Activated T-helper 1 cell treated with Interleukin-2 at 50 U/mL for 16 hours (primary cell): ENCODE results near the gene TSSK3.
A peak's percentile ranks its signal among the peaks of the same experiment; 100 is the strongest.

Source experiments
- DNase-seq: peaks from one replicate; pipeline ENCODE4 v3.0.0-alpha.2; 2020; ENCODE audit warnings: low read depth

The TSSK3 gene

DNA sequence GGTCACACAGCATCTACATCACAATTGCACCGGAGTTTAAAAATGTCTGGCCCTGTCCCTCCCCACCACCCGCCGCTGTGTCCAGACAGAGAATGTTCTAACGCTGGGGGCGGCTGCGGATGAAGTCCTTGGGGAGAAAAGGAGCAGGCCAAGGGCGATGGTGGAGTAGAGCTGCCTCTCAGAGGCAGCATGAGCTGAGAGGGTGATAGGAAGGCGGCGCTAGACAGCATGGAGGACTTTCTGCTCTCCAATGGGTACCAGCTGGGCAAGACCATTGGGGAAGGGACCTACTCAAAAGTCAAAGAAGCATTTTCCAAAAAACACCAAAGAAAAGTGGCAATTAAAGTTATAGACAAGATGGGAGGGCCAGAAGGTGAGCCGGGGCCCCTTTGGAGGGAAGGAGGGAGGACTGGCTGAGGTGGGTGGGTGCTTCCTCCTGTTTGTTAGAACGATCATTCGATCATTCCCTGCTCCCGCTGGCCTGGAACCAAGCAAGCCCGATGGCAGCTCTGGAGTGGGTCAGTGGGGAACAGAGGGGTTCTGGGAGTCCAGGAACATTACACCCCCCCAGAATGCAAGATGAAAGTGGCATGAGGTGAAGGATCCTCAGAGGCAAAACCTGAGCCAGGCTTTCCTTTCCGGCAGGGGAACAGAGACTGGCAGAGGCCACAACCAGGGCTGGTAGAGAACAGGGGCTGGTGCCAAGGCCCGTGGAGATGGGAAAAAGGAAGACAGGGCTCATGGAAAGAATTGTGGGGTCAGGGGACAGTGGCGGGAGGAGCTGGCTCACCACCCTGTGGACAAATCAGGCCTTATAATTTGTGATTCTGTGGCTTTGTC, at the start of gene TSSK3, which contains the start of gene FAM229A:
Gene TSSK3, plus strand, starts transcription at position 66 of the 840 bp plus-strand sequence. Its CDS starts 163 bp downstream, at position 229.
Gene FAM229A, minus strand, starts transcription at position 12 of the 840 bp plus-strand sequence. CDS start 394 bp downstream, outside the sequence.
- no peak for DNase-seq

- no peak for DNase-seq
These were observed 45.4 kb upstream of the TSSK3 start for GRCh38 chr1:32316903-32317277.

- no peak for DNase-seq
These were observed 44.0 kb upstream of the TSSK3 start for GRCh38 chr1:32318127-32318869.

DNA sequence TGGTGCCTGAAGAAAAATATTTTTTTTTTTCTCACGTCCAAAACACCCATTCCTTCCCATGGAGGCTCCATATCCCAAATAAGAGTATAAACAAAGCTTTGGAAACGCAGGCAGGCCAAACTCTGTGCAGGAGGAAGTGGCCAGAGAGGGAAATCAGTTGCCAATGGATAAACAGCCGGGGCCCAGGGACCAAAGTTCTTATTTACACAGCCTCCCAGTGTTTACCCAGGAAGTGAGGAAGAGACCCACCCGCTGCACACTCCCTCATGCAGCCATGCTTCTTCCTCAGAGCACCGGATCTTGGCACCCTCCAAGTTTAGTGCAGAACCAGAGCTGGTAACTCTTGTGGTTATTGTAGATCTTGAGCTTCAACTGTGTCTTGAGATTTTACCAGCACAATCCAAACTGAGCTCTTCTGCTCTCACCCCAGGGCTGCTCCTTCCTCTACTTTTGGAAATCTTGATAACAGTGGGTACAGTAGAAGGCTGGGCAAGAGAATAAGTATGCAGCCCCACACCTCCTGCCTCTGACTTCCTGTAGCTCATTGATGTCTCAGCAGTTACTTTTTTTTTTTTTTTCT, 40.5 kb upstream of the TSSK3 start:
- DNase-seq, result no peak

GRCh38 chr1:32327204-32327603, 35.1 kb upstream of the TSSK3 start:
- no peak for DNase-seq

DNA sequence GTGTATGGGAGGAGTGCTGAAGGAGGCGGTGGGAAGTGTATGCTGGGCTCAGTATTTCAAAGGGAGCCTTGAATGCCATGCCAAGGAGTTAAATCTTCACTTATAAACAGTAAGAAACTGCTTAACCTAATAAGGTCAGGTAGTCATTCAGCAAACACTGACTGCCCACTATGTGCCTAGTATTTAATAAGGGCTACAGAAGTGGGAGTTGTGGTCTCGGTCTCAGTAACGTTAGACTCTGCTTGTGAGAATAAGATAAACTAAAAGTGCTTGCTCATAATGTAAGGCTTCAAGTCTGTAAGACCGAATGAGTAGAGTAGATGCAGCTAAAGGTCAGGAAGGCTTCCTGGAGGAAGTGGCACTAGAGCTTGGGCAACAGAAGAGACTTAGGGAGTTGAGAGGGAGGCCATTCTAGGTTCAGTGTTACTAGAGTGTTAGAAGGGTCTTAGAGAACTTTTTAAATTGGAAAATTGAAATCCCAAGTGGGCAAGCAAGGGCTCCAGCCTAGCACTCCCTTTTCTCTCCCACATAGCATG, 32.3 kb upstream of the TSSK3 start:
- DNase-seq, result no peak

GRCh38 chr1:32330558-32331151, 31.7 kb upstream of the TSSK3 start:
- DNase-seq, result no peak

DNA sequence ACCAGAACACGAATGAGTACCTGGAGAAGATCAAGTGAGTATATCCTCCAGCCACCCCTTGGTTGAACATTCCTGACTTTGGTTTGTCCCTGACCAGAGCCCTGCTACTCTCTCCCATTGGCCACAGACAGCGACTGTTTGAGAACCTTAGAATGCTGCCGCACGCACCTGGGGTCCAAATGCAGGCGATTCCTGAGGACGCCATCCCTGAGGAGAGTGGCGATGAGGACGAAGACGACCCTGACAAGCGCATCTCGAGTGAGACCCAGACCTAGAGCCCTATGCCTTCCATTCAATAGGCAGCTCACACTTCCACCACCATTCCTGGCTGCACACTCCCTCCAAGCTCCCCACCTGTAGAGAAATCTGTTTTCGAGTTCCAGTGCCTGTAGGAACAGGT, 30.8 kb upstream of the TSSK3 start:
- no peak for DNase-seq

DNA sequence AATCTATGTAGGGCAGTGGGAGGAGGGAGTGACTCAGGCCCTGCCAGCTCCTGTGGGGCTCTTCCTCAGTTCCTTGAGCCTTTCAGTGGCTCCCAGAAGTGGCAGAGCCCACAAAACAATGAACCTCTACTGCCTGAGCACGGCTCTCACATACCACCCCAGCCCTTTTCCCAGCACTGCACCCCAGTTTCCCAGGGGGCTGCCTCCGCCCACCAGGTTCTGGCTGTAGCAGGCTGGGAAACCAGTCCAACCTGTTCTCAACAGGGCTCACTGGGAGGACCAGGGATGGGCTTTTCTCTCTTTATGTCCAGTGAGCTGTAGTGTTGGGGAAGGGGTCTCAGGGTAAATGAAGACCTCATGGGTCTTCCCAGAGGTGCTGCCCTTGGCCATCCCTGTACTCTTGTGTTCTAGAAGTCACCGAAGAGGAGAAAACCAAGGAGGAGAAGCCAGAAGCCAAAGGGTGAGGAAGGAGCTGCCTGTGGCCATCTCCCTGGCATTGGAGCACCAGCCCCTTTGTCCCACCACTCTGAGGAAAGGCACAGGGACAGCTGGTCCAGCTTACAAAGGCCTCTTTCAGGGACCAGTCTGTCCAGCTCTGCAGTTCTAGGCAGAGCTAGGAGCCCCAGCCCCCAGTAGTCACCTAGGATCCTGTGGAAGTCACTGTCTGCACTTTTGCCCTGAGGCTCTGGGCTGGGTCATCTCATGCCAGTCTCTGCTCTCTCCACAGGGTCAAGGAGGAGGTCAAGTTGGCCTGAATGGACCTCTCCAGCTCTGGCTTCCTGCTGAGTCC, 29.9 kb upstream of the TSSK3 start:
- no peak for DNase-seq

- DNase-seq, result no peak
These were observed 28.9 kb upstream of the TSSK3 start for GRCh38 chr1:32333251-32333963.

DNA sequence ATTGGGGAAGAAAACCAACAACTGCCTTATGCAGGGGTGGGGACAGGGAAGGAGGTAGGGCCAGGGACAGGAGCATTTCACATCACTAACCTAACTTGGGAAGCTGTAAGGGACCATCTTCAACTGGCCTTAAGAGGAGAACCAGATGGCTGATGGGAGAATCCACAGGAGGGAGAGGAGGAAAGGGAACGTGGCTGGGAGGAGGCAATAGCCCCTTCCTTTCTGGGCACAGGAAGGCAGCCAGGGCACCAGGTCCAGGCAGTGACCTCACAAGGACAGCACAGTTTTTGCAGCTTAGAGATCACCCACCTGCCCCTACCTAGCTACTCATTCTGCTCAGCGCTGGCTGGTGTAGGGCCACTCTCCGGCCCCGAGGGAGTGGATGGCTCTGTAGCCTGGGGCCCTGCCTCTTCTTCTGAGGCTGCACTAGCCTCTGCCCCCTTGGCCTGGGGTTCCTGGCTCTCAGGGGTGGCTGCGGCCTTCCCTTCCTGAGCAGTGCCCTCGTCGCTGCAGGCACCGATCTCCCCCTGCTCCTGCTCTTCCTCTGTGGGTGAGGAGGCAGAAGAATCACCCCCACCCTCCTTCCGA, 28.0 kb upstream of the TSSK3 start:
- DNase-seq, result no peak

DNA sequence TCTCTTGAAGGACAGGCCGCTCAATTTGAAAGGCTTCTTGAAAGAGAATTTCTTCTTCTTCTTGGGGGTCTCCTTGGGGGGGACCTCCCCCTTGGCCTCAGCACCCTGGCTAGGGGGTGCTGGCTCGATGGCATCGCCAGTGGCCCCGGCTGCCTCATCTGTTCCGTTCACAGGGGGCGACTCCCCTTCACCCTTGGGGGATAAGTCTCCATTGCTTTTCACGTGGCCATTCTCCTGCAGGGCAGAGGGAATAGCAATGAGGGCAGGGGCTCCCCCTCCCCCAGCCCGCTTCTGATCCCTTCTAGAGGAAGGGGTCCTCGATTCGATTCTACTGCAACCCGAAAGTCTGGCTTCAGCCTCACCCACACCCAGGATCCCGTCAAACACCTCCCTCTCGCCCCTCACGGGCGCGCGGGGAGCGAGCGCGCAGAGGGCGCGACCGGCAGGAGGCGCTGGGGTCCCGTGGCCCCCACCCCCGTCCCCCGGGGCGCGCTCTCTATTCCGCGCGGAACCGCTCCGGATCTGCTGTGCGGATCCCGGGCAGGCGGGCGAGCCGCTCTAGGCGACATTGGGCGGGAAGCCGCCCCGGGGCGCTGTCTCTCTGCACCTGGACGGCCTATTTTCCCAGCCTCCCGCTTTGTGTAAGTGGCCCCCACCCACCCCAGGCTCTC, 27.3 kb upstream of the TSSK3 start:
- DNase-seq, result peak; percentile 64

DNA sequence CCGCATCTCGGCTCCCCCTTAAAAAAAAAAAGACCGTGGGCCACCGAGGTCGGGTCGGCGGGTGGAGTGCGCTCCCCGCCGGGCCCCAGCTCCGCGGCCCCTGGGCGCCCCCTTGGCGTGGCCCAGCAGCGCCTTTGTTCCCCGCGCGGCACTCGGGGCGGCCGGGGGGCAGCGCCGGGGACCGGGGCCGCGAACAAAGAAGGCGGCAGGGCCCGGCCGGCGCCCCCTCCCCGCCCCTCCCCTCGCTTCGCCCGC, 26.9 kb upstream of the TSSK3 start:
- no peak for DNase-seq

DNA sequence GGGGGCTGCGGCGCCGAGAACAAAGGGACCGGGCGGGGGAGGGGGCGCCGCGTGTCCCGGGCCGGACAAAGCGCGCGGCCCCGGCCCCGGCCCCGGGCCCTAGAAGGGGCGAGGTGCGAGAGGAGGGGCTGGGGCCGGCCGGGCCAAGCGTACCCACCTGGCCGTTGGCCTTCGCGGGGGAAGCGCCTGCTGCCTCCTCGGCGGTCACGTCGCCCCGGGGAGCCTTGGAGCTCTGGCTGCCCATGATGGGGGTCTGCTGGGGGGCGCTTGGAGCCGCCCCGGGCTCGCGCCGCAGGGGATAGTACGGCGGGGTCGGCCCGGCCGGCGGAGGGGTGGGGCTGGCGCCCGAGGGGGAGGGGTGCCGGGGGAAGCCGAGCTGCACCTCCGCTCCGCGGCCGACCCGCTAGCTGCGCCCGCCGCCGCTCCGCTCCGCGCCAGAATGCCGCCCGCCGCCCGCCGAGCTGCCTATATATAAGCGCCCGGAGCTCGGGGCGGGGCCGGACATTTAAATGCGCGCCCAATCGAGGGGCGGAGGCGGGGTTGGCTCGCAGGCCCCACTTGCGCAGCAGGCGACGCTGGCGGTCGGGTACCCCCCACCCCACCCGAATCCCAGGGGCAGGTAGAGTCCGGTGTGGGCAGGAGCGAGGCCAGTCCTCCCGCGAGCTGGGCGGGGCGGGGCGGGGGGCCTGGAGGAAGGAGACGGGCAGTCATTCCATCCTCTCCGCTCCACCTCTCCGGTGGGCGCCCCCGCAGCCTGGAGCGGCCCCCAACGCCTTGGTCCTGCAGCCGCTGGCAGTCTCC, 26.3 kb upstream of the TSSK3 start, which contains the start of gene MARCKSL1:
Gene MARCKSL1, minus strand, starts transcription at position 444 of the 801 bp plus-strand sequence. Its CDS starts 200 bp downstream, at position 244.
- DNase-seq, result peak; percentile 84

- no peak for DNase-seq
These were observed 25.8 kb upstream of the TSSK3 start for GRCh38 chr1:32336591-32336932.

DNA sequence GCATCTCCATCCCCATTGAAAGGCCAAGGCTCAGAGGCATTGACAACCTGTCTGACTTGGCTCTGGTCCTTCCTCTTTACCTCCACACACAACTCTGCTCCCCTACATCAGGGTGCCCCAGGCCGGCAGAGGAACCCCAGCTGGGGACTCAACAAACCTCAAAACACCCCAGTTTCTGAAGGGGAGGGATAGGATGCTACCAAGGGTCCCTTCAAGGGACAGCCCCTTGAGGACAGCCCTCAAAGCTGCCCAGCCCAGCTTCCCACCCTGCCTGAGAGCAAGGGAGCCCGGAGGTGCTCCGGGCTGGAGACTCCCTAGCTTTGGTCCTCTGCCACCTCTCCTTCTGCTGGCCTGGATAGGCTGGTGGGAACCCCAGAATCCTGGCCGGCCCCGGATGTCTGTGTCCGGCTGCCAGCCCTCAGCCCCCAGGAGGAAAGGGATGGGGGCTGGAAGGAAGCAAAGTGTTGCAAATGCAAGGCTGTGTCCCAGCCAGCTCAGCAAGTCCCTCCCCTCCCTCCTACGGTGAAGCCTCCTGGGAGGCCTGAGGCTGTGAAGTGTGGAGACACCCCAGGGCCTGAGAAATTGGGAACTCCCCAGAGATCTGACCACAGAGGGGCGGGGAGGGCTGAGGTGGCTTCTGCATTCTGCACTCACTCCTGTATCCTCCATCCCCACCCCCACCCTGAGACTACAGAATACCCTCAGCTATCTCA, 25.2 kb upstream of the TSSK3 start:
- no peak for DNase-seq

GRCh38 chr1:32337855-32338636, 24.3 kb upstream of the TSSK3 start:
- DNase-seq, result no peak
